ENCODE results near the gene IMPG2.

Gene IMPG2

DNA sequence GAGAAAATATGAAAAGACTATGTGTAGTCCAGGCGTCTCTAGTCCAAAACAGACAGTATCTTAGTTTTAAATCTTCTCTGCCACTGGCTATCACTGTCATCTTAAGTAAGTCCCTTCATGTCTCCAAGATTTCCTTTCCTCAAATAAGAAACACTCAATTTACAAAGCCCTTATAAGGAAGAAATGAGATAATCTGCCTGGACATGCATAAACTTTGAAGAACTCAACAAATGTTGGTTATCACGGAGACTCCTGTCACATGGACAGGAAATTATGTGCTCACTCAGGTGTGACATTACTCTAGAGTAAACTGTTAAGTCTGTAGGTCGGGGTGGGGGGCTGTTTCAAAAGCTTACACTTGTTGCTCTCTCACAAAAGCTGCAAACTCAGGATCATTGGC, 91.9 kb downstream of the IMPG2 start:
- no peak overlapping the region for H3K4me3 ChIP-seq (ENCODE audit: low read depth, low read length)
- TF ChIP-seq, protein P1, sequence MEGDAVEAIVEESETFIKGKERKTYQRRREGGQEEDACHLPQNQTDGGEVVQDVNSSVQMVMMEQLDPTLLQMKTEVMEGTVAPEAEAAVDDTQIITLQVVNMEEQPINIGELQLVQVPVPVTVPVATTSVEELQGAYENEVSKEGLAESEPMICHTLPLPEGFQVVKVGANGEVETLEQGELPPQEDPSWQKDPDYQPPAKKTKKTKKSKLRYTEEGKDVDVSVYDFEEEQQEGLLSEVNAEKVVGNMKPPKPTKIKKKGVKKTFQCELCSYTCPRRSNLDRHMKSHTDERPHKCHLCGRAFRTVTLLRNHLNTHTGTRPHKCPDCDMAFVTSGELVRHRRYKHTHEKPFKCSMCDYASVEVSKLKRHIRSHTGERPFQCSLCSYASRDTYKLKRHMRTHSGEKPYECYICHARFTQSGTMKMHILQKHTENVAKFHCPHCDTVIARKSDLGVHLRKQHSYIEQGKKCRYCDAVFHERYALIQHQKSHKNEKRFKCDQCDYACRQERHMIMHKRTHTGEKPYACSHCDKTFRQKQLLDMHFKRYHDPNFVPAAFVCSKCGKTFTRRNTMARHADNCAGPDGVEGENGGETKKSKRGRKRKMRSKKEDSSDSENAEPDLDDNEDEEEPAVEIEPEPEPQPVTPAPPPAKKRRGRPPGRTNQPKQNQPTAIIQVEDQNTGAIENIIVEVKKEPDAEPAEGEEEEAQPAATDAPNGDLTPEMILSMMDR (IDR thresholded peaks at IDR 0.05; ENCODE audit: borderline replicate concordance, insufficient read depth, low read depth, low read length), result no peak

DNA sequence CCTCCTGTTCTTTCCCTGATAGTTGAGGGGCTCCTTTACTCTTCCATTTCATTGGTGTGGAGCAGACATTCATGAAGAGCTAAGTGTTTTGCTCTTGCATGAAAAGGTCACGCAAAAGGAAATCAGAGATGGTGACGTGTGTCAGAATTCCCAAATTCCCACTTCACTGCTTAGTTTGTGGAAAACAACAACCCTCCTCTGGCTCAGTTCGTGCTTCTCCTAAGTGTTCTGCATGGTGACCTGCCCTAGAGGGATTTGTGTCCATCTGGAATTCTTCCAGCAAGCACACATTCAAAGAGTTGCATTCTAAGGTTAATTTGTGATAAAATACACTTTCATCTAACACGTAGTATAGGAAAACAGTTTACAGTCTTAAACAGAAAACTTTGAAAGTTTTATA, 95.6 kb downstream of the IMPG2 start:
- H3K4me3 ChIP-seq (ENCODE audit: low read depth, low read length), result no peak overlapping the region

DNA sequence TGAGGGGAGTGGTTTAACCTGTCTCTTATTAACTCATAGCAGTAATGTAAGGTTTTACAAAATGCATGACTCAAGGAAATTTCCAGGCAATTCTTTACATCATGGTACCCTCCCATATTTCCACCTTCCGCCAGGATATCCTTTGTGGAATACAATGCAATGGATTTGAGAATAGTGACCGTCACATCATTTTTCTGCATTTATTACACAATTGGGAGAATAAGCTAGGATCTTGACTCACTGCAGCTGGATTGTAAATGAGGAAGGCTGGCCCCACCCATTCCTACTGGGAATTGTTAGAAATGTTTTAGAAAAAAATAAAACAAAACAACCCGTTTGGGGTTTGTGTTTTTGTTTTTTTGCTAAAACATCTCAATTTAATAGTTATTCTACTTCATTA, 97.4 kb downstream of the IMPG2 start:
- TF ChIP-seq, protein P1 (IDR thresholded peaks at IDR 0.05; ENCODE audit: borderline replicate concordance, insufficient read depth, low read depth, low read length), result no peak
- H3K4me3 ChIP-seq (ENCODE audit: low read depth, low read length), result no peak overlapping the region

More for the DNA sequence above, 95.6 kb downstream of the IMPG2 start:
- TF ChIP-seq, protein P1 (IDR thresholded peaks at IDR 0.05; ENCODE audit: borderline replicate concordance, insufficient read depth, low read depth, low read length), result no peak

DNA sequence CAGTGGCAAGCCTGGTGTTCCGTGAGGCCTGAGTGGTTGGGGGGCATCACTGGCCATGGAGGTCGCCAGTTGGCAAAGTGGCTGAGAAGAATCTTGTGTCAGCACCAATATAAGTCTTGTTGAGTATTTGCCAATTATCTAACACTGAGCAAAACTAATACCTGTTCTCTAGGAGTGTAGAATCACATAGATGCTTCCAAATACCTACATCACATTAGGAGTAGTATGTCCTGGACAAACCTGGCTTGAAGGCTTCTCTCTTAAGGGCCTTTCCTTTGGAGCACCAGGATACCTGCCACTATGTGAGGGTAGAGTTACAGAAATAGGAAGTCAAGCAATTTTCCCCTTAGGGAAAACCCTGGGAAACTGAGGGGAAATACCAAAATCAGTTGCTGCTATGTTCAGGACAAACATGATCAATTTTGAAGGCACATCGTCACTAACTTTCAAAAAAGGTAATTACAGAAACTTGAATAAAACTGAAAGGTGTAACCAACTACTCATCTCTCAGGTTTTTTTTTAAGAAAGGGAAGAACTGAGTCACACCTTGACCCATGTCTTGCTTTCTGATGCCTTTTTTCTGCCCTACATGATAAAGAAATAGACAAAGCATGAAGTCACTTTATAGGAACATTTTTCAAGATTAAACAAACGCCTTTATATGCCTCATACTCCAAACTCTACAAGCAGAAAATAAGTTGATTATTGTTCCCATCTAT, 100.4 kb downstream of the IMPG2 start:
- H3K4me3 ChIP-seq (ENCODE audit: low read depth, low read length), result no peak overlapping the region

DNA sequence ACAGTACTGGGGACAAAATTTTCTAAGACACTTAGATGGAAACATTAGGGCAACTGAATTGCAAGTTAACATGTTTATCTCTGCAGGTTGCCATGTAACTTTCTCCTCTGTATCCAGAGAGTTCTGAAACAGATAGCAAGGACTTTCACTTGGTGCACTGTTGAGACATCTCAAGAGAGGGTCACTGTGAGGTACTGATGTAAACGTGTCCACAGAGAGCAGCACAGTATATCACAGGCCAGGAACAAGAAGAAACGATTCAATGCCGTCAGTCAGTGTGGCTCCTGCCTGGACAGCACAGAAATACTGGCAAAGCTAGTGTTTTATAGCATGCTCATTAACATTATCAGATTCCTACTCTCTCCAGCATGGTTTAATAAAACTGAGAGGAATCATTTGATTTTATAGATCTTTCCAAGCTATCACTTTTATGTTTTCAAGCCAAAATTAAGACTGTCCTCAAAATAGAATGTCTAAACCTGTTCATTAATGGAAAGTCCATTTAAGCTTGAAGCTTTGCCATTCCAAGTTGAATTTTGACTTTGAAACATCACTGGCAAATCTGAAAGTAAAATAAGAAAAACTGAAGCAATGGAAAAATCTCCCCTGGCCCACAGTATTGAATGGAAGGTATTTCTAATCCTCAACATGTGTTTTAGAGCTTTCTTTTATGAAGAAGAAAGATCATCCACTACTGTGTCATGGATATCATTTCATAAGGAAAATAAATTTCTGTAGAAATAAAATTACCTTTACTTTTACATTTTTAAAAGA, 102.7 kb downstream of the IMPG2 start:
- H3K4me3 ChIP-seq (ENCODE audit: low read depth, low read length), result no peak overlapping the region
- TF ChIP-seq, protein P1 (IDR thresholded peaks at IDR 0.05; ENCODE audit: borderline replicate concordance, insufficient read depth, low read depth, low read length), result no peak

More for the DNA sequence above, 100.4 kb downstream of the IMPG2 start:
- TF ChIP-seq, protein P1 (IDR thresholded peaks at IDR 0.05; ENCODE audit: borderline replicate concordance, insufficient read depth, low read depth, low read length), result no peak

DNA sequence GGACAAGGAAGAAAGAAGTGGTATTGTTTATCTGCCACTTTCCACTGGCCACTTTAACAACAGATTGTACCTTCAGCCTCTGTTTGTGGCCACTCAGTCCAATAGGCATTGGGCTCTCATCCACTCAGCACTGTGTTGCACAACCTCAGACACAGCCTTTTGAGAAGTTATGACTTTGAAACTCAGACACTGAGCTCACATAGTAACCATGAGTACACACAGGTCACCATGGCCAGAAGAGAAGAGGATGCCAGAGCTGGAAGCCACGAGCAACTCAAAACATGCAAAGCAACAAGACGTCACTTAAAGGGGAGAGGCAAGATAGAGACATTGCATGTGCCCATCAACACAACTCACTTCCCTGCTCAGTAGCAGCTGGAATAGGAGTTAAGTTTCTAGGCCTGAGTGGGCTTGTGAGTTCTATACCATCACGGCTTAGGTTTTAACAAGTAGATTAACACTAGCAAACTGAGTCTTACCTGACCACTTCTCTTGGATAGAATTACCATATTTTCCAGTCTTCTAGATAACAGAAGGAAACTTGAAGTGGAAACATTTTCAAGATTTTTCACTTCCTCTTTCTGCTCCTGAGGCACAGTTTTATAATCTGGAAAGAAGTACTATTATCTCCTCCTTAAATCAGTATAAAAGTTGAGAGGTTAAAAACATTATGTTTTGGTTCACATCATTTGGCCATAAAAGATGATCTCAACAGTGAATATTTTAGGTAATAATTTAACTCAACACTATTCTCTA, 103.5 kb downstream of the IMPG2 start:
- TF ChIP-seq, protein P1 (IDR thresholded peaks at IDR 0.05; ENCODE audit: borderline replicate concordance, insufficient read depth, low read depth, low read length), result no peak
- H3K4me3 ChIP-seq (ENCODE audit: low read depth, low read length), result no peak overlapping the region

Data from GM12875 (cell line).